CD4-positive, alpha-beta T cell treated with Interleukin-15 for 4 hours (primary cell): ENCODE measurements around the gene PSG7.
"Not testable (repeated sequence)": the region's sequence is repeated elsewhere in the genome, so short reads cannot be mapped to it uniquely, and the experiment has no call there.

Experiments used
- DNase-seq: peaks from one replicate; pipeline ENCODE4 v3.0.0-alpha.2; 2020; ENCODE audit warnings: low spot score

The PSG7 gene

DNA sequence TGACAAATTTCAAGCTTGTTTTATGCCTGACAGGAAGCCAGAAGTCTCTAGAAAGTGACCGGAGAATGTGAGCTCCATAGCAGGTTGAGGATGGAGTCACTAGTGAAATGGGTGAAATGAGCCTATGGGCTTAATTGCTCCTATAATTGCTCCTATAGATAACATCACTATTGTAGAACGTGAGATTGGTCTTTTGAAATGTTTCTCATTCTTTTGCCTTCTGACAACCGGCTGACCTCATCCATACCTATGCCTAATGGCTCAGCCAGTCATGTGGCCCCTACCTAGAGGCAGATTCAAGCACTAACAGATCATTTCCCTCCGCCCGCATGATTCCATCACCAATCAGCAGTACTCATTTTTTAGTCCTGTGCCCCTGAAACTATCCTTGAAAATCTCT lies 23.5 kb downstream of the PSG7 start:
- DNase-seq = not testable (repeated sequence)

DNA sequence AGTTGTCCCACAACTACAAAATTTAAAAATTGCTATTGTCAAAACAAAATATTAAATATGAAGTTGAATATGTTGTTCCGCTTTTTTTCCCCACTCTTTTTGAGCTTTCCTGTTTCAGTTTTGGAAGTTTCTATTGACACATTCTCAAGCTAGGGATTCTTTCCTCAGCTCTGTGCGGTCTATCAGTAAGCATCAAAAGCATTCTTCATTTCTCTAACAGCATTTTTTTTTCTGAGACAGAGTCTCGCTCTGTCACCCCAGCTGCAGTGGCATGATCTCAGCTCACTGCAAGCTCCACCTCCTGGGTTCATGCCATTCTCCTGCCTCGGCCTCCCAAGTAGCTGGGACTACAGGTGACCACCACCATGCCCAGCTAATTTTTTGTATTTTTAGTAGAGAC lies 24.1 kb downstream of the PSG7 start:
- not testable (repeated sequence) for DNase-seq

DNA sequence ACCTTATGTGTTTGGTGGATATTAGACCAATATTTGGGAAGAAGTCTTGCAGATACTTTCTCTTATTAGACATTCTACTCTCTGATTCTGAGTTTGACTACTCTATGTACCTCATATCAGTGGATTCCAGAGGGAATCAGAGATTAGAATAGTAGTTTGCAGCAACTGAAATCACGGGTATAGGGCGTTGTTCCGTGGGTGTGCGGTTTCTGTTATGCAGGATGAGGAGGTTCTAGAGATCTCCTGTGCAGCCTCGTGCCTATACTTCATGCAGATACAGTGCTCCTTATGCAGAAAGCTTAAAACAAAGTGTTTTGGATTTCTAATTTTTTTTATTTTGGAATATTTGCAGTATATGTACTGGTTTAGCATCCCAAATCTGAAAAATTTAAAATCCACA lies 25.3 kb downstream of the PSG7 start:
- not testable (repeated sequence) for DNase-seq

DNA sequence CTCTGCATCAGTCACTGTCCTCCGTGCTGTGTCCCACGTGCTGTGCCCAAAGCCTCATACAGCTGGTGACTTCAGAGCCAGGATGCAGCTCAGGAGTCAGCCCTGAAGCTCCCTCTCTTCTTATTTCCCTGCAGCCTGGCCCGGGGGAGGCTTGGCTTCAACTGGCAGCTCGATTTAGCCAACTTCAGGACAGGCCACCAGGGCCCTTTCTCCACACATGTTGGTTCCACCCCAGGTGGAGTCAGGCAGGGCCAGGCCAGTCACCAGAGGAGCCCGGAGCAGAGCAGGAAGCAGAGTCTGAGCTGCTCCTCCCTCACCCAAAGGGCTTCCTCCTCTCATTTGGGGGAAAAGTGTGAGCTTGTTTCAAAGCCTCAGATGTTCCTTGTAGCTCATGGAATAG lies 30.8 kb downstream of the PSG7 start:
- DNase-seq = not testable (repeated sequence)

DNA sequence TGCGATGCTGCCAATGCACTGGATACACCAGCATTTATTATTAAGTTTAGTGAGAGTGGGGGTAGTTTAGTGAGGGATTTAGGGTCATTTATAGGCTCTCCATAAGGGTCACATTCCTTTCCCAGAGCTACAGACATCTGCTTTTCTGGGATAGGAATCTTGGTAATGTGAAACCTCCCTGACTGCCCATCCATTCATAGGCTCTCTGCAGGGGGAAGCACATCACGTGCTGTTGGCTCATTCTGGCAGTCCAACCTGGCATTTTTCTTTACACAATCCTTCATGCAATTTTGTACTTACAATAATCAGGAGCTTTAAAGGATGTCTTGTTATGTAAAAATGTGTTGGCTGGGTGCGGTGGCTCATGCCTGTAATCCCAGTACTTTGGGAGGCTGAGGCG lies 36.4 kb downstream of the PSG7 start:
- not testable (repeated sequence) for DNase-seq

DNA sequence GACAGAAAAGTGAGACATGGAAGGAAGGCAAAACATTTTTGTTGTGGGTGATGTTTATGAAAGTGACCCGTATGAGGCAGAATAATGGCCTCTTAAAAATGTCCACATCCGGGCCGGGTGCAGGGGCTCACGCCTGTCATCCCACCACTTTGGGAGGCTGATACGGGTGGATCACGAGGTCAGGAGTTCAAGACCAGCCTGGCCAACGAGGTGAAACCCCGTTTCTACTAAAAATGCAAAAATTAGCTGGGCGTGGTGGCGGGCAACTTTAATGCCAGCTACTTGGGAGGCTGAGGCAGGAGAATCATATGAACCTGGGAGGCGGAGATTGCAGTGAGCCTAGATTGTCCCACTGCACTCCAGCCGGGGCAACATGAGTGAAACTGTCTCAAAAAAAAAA lies 37.3 kb downstream of the PSG7 start:
- DNase-seq = not testable (repeated sequence)

DNA sequence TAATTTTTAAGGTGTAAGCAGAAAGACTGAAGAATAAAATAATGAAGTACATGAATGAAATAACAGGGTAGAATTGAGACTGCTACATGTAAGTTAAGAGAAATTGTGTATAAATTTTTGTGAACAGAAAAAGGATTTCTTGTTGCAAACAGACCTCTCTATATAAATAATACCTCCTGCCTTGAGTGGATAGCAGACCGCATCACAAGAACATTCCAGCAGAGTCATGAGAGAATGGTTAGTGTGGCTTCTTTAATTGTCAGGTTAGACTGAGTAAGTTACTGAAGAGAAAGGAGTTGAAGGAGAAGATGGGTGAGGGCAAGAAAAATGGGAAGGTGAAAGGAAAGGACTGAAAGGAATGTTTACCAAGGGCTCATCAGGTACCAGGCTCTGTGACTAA lies 37.9 kb downstream of the PSG7 start:
- DNase-seq = not testable (repeated sequence)

DNA sequence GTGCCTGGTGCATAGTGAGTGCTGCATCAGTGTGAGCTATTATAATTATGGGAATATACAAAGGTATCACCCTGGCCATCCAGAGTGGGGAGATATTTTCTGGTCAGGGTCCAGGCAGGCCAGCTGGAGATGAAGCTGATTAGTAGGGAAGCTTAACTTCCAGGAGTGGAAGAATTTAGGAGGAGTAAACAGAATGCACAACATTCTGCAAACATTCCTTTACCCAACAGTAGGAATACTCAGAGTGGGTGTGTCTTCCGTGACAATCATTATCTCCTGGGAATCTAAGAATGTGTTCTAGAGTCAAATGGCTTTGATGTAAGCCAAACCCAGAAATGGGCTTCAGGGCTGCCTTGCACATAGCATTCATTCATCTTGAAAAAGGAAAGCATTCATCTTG lies 38.4 kb downstream of the PSG7 start:
- DNase-seq = not testable (repeated sequence)

DNA sequence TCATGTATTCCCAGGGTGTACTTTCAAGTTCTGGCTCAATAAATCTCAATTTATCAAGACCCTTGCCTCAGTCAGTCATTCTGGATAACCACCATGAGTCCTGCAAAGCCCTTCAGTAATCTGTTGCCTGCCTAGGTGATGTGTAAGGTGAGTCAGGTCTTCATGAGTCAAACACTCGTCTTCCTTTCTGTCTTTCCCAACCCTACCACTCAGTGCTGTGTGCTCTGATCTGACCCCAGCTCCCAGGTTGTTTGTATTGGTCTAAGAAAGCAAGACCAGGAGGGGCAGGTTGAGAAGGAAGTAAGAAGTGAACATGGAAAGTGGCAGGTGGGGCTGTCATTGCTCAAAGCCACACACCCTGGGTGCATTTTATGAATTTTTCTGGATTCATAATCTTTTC lies 39.3 kb downstream of the PSG7 start:
- not testable (repeated sequence) for DNase-seq

DNA sequence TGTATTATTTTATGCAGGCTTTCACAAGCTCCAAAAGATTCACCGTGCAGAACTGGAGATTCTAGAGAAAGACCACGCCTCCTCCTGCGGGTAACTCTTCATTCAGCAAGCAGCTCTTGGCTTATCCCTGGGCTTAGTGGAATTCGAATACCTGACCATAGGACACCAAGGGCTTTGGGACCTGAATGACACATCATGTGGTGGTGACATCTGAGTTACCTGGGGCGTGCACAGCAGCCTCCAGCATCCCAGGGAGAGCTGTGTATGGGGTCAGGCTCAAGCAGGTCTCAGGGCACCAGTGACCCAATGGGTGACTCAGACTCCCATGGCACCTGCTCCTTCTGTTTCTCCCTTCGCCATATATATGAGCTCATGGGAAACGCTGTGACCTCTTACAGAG lies 46.6 kb downstream of the PSG7 start:
- not testable (repeated sequence) for DNase-seq

DNA sequence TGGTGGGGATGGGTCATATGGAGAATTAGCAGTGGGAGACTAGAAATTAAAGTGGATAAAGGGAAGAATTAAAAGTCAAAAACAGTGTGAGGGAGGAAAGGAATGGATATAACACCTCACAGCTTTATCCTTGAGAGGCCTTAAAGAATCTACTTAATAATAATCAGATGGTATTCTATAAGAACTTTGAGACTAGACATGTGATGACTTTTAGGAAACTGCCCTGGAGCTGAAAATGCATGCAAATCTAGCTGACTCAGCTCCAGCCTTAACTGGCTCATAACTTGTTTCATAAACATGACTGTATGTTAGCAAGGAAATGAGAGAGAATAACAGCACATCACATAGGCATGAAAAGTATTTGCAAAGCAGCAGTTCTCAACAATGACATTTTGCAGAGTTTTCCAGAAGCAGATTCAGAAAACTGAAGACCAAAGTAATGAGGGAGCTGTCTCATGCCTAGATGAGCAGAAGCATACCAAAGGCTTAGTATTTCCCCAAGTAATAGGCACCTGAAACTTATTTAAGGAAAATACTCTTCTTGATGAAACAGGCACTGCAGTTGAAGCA lies 49.0 kb downstream of the PSG7 start:
- not testable (repeated sequence) for DNase-seq

DNA sequence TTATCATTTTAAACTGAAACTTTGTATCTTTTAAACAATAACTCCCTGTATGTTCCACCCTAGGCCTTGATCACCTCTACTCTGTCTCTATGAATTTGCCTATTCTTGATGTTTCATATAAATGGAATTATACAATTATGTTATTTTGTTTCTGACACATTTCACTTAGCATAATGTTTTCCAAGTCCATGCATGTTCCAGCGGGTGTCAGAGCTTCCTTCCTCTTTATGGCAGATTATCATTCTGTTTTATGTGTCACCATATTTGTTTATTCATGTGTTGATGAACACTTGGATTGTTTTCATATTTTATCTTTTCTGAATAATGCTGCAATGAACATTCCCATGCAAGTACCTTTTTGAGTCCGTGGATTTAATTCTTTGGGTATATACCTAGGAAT lies 54.3 kb downstream of the PSG7 start:
- DNase-seq = not testable (repeated sequence)

DNA sequence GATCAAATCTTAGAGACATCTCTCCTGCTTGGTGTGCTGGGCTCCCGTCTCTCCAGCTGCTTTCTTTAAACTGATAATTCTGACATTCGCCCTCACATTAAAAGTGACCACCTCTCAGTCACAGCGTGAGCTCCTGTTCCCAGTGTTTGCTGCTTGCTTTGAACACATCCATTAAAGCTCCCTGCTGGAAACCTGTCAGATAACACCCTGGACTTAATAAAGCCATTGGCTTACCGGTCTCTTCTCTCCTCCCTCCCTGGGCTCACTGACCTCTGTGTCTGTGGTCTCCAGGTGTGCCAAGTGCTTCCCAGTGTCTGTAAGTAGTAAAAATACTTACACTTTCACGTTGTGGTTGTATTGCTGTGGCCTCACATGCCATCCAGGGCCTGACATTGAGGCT lies 55.0 kb downstream of the PSG7 start:
- not testable (repeated sequence) for DNase-seq

DNA sequence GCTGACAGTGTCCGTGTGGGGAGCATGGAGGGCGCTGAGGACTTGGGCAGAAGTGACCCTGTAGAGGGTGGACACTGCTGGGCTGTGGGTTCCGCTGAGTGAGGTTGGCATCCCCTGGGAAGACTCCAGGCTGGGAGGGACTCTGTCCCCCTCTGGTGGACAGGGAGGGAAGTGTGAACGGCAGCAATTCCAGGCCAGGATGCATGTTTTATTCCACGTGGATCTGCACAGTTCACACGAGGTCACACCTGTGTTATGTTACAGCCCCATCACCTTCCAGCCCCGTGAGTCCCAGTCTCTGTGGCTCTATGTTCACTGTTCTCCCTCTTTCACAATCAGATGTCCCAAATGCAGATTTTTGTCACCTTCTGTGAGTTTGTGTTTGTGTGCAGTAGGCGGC lies 55.7 kb downstream of the PSG7 start:
- DNase-seq = not testable (repeated sequence)

DNA sequence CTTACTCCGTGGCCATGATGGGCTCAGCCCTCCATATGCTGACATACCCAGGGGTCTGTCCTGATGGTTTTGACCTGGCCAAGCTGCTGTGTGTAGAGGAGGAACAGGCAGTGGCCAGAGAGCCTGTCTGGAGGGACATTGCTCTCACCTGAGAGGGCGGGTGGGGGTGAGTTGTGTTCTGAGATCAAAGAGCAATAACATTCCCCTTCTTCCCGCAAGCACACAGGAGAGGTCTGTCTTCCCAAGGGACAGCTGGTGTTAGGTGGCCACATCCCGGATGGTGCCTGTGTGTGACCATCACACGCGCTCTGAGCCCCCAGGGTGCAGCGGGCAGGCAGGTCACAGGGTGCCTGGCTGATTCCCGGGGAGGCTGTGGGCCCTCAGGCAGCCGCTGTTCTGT lies 56.4 kb downstream of the PSG7 start:
- not testable (repeated sequence) for DNase-seq

DNA sequence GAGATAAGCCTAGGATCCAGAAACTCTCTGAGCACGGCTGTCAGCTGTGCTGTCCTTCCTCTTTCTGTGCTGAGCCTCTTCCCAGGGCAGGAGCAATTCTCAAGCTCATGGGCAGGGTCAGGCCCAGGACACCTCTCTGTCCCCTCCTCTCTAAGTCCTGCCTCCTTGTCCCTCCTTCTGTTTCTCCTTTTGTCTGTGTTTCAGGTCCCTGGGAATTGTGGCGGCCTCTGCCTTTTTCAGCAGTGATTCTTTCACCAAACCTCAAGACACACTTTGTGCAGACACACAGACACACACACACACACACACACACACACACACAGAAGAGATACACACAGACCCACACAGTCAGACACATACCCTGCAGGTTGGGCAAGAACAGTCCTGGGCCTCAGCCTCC lies 57.4 kb downstream of the PSG7 start, which contains the start of gene PSG1:
Gene PSG1, minus strand, starts transcription at position 101 of the 400 bp plus-strand sequence. CDS start 132 bp downstream, outside the sequence.
- no peak for DNase-seq

DNA sequence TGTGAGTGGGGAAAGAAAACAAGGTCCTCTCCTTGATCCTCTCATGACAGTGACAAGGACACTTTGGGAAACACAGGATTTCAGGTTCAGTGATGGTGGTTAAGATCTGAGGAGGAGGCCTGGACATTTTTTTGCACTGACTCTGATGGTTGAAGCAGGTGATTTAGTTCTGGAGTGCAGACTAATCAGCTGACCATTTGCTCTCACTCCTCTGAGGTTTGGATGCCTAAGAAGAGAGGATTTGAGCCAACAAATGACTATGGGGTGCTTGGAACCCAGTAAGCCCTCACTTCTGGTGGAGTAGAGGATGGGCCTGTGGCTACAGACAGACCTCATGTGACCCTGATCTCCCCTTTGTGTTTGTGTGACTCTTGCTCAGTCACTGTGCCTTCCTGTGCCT lies 60.4 kb downstream of the PSG7 start:
- not testable (repeated sequence) for DNase-seq

DNA sequence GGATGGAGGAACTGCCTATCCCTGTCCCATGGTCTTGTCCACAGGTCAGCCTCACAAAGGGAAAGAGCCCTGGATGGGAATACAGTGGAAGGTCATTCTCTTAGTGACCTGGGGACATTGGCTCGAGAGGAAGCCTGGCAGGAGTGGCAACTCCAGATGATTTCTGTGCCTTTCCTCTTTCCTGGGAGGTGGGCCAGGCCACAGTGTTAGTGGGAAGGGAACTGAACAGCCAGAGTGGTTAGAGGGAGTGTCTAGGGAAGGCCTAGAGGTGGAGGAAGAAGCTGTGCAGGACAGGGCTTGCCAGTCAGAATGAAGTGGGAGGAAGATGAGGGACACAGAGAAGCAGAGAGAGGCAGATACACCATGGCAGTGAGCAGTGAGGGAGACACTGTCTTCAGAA lies 61.1 kb downstream of the PSG7 start:
- DNase-seq = not testable (repeated sequence)

DNA sequence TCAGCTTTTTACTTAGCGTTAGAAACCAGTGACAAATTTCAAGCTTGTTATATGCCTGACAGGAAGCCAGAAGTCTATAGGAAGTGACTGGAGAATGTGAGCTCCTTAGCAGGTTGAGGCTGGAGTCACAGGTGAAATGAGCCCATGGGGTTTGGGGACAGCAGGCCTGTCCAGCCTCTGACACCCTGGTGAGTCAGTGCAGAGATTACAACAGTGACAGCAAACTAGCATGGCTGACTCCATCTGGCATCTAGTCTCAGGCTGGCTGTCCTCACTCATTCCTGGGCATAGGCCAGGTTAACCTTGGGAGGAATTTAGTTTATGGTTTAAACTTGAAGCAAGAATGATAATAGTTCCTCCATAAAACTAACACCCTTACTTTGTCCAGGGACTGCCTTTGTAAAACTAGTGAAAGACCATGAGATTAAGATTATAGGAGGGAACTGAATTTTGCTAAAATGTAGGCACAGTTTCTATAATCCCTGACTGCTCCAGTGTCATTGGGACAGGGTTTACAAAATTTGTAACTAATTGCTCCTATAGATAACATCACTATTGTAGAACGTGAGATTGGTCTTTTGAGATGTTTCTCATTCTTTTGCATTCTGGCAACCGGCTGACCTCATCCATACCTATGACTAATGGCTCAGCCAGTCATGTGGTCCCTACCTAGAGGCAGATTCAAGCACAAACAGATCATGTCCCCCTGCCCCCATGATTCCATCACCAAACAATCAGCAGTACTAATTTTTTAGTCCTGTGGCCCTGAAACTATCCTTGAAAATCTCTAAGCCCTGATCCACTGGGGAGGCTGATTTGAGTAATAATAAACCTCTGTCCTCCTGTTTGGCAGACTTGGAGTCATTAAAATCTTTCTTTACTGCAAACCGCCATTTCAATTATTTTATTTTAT lies 61.9 kb downstream of the PSG7 start:
- DNase-seq = not testable (repeated sequence)

DNA sequence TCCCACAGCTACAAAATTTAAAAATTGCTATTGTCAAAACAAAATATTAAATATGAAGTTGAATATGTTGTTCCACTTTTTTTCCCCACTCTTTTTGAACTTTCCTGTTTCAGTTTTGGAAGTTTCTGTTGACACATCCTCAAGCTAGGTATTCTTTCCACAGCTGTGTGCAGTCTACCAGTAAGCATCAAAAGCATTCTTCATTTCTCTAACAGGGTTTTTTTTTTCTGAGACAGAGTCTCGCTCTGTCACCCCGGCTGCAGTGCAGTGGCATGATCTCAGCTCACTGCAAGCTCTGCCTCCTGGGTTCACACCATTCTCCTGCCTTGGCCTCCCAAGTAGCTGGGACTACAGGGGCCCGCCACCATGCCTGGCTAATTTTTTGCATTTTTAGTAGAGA lies 62.9 kb downstream of the PSG7 start:
- not testable (repeated sequence) for DNase-seq
